Progenitor cell of endocrine pancreas (in vitro differentiated cells): ENCODE data around the gene ZBTB21. TPM values are rescaled to one million over a fixed set of nuclear protein-coding genes. Genes with fewer than 3 reads are reported as not detected.

Experiments used
- DNase-seq: peaks from one replicate; pipeline ENCODE4 v3.0.0; 2021; ENCODE audit warnings: low spot score; ENCODE audit not compliant: unreplicated experiment
- H3K27ac Mint-ChIP-seq: 2 replicates; pipeline ENCODE4 v1.8.0; 2021; ENCODE audit warnings: mild to moderate bottlenecking, moderate library complexity, mixed read lengths
- H3K27me3 Mint-ChIP-seq: 2 replicates; pipeline ENCODE4 v1.8.0; 2021; ENCODE audit warnings: mixed read lengths
- H3K36me3 Mint-ChIP-seq: 2 replicates; pipeline ENCODE4 v1.8.0; 2022; ENCODE audit warnings: mixed read lengths; ENCODE audit not compliant: insufficient read depth
- H3K4me1 Mint-ChIP-seq: 2 replicates; pipeline ENCODE4 v1.8.0; 2021; ENCODE audit warnings: low read depth, mixed read lengths
- H3K4me3 Mint-ChIP-seq: 2 replicates; pipeline ENCODE4 v1.8.0; 2021; ENCODE audit warnings: low read depth, mild to moderate bottlenecking, moderate library complexity, mixed read lengths
- H3K9me3 Mint-ChIP-seq: 2 replicates; pipeline ENCODE4 v1.8.0; 2021; ENCODE audit warnings: low read depth, mixed read lengths
- CTCF ChIP-seq: fragments of 200-600 bp; sonication (generic); IDR thresholded peaks from one replicate; pipeline ENCODE4 v1.5.0; 2021; ENCODE audit warnings: antibody characterized with exemption, mild to moderate bottlenecking; ENCODE audit not compliant: unreplicated experiment
- long read RNA-seq: library from polyadenylated mRNA; unstranded; transcript quantifications from one replicate; pipeline ENCODE4 v2.0.0, GENCODE V29; 2020
- total RNA-seq: library from RNA; stranded (reverse); gene quantifications from 2 replicates; pipeline ENCODE4 v1.2.1, GENCODE V29; 2021

ZBTB21 gene
- total RNA-seq: 15.7 and 18.6 TPM in 2 replicates
- long read RNA-seq, full-length matches to known transcripts: 8 of 19 reads
- long read RNA-seq, partial matches to known transcripts: 1 of 19 reads
- long read RNA-seq, other reads (novel, unspliced or antisense): 10 of 19 reads

GRCh38 chr21:42009831-42010506 lies at the start of gene ZBTB21:
TSS of gene ZBTB21 (minus strand) at chr21:42010360. CDS start at chr21:41994095, 16,265 bp downstream.
- peak; percentile 98 for DNase-seq
- peak within 1 kb of the TSS; percentile 100 for H3K27ac Mint-ChIP-seq
- H3K36me3 Mint-ChIP-seq: peaks cover 11% of the 10 kb centered on the region
- no peak for TF ChIP-seq CTCF
- H3K27me3 Mint-ChIP-seq: peaks cover 14% of the 10 kb centered on the region
- H3K4me1 Mint-ChIP-seq: peaks cover 16% of the 10 kb centered on the region
- peaks cover 3% of the 10 kb centered on the region for H3K9me3 Mint-ChIP-seq
- H3K4me3 Mint-ChIP-seq: peak within 1 kb of the TSS; percentile 91

DNA sequence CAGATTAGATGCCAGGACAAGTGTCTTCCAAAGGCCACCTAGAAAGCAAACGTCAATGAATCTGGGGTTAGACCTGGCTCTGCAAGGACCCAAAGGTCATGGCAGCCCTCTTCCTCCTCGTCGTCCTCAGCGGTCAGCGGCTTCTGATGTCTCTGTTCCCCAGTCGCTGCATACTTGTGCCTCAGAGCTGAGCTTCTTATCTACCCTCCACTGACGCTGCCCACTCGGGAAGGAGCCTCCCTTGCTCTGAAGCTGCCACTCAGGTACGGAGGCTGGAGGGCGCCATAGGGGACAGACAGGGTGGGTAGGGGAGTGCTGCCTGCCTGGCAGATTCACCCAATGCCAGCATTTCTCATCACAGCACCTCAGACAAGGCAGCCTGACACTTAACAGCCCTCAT lies 49.6 kb upstream of the ZBTB21 start:
- peaks cover 2% of the 10 kb centered on the region for H3K36me3 Mint-ChIP-seq

GRCh38 chr21:42059141-42059540 lies 49.0 kb upstream of the ZBTB21 start:
- Mint-ChIP-seq H3K27ac (no peak overlapping the region), H3K36me3 (peaks cover 2% of the 10 kb centered on the region), H3K27me3 (no peaks in the 10 kb centered on the region), H3K9me3 (no peaks in the 10 kb centered on the region), H3K4me3 (no peak overlapping the region), H3K4me1 (peaks cover 50% of the 10 kb centered on the region)
- no peak for TF ChIP-seq CTCF
- DNase-seq: no peak

More for the DNA sequence above, 49.6 kb upstream of the ZBTB21 start:
- Mint-ChIP-seq H3K4me3 (no peak overlapping the region), H3K27me3 (no peaks in the 10 kb centered on the region), H3K27ac (peak overlapping the region; percentile 47), H3K4me1 (peaks cover 55% of the 10 kb centered on the region), H3K9me3 (no peaks in the 10 kb centered on the region)
- DNase-seq: no peak
- no peak for TF ChIP-seq CTCF

DNA sequence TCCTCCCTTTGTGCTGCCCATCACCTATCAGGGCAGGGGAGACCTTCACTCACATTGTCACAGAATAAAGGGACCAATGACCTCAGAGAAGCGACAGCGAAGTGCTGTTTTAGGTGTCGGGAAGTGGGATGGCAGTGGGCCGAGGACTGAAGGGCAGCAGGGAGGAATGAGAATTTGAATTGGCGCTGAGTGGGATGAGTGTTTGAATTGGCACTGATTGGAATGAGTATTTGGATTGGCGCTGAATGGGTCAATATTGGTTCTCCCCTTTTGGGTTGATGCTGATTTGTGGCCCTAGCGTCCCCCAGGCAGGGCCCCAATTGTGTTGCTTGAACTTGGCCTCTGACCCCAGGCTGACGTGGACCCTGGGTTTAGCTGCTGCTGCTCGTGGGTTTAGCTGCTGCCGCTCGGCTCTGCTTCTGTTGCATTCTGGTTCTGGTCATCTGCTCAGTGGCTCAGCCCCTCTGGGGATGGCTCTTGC lies 48.5 kb upstream of the ZBTB21 start:
- Mint-ChIP-seq H3K4me3 (no peak overlapping the region), H3K27me3 (no peaks in the 10 kb centered on the region), H3K36me3 (peaks cover 2% of the 10 kb centered on the region), H3K27ac (no peak overlapping the region), H3K4me1 (peaks cover 47% of the 10 kb centered on the region), H3K9me3 (no peaks in the 10 kb centered on the region)
- no peak for TF ChIP-seq CTCF
- DNase-seq: no peak

GRCh38 chr21:42057851-42058437 lies 47.8 kb upstream of the ZBTB21 start:
- Mint-ChIP-seq H3K9me3 (peaks cover 6% of the 10 kb centered on the region), H3K4me1 (peaks cover 42% of the 10 kb centered on the region), H3K27me3 (no peaks in the 10 kb centered on the region), H3K27ac (peak overlapping the region; percentile 95), H3K36me3 (peaks cover 2% of the 10 kb centered on the region), H3K4me3 (peak overlapping the region; percentile 68)
- no peak for DNase-seq
- no peak for TF ChIP-seq CTCF
